Measurements from ENCODE around the gene BCAP31. TPM values are rescaled to one million over a fixed set of nuclear protein-coding genes. Genes with fewer than 3 reads are reported as not detected.

The BCAP31 gene
- total RNA-seq, 1 experiment from 2014 or later, result 150 TPM

DNA sequence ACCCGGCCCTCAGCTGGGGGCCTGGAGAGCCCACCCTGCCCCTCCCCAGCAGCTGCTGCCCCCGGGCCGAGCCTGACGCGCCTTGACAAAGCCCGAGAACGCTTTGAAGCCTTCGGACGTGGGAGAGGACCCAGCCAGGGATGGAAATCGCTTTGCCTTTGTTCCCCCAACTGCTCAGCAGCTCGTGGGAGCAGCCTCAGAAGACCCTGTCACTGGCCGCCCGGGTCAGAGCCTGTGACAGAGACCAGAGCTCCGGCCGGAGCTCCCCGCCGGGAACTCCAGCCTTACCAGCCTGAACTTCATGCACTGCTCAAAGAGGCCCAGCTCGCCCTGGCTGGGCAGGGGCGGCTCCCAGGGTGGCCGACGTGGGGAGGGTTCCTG lies 39.0 kb downstream of the BCAP31 start (continued):
- TF ChIP-seq, protein P1, sequence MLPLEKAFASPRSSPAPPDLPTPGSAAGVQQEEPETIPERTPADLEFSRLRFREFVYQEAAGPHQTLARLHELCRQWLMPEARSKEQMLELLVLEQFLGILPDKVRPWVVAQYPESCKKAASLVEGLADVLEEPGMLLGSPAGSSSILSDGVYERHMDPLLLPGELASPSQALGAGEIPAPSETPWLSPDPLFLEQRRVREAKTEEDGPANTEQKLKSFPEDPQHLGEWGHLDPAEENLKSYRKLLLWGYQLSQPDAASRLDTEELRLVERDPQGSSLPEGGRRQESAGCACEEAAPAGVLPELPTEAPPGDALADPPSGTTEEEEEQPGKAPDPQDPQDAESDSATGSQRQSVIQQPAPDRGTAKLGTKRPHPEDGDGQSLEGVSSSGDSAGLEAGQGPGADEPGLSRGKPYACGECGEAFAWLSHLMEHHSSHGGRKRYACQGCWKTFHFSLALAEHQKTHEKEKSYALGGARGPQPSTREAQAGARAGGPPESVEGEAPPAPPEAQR (CRISPR knock-in tag; IDR thresholded peaks at IDR 0.05), result no peak
- TF ChIP-seq TEAD1 (CRISPR knock-in tag; IDR thresholded peaks at IDR 0.05) (no peak), FOXK1 (CRISPR knock-in tag; IDR thresholded peaks at IDR 0.05) (no peak), EMX1 (CRISPR knock-in tag; IDR thresholded peaks at IDR 0.05) (no peak), FOXP1 (CRISPR knock-in tag; IDR thresholded peaks at IDR 0.05; ENCODE audit: borderline replicate concordance) (no peak), RELA (CRISPR knock-in tag; IDR thresholded peaks at IDR 0.05; ENCODE audit: borderline replicate concordance) (no peak), MXD4 (CRISPR knock-in tag; IDR thresholded peaks at IDR 0.05; ENCODE audit: borderline replicate concordance) (no peak)
- TF ChIP-seq, protein P2, sequence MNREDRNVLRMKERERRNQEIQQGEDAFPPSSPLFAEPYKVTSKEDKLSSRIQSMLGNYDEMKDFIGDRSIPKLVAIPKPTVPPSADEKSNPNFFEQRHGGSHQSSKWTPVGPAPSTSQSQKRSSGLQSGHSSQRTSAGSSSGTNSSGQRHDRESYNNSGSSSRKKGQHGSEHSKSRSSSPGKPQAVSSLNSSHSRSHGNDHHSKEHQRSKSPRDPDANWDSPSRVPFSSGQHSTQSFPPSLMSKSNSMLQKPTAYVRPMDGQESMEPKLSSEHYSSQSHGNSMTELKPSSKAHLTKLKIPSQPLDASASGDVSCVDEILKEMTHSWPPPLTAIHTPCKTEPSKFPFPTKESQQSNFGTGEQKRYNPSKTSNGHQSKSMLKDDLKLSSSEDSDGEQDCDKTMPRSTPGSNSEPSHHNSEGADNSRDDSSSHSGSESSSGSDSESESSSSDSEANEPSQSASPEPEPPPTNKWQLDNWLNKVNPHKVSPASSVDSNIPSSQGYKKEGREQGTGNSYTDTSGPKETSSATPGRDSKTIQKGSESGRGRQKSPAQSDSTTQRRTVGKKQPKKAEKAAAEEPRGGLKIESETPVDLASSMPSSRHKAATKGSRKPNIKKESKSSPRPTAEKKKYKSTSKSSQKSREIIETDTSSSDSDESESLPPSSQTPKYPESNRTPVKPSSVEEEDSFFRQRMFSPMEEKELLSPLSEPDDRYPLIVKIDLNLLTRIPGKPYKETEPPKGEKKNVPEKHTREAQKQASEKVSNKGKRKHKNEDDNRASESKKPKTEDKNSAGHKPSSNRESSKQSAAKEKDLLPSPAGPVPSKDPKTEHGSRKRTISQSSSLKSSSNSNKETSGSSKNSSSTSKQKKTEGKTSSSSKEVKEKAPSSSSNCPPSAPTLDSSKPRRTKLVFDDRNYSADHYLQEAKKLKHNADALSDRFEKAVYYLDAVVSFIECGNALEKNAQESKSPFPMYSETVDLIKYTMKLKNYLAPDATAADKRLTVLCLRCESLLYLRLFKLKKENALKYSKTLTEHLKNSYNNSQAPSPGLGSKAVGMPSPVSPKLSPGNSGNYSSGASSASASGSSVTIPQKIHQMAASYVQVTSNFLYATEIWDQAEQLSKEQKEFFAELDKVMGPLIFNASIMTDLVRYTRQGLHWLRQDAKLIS (CRISPR knock-in tag; IDR thresholded peaks at IDR 0.05; ENCODE audit: borderline replicate concordance), result no peak
- TF ChIP-seq, protein P3, sequence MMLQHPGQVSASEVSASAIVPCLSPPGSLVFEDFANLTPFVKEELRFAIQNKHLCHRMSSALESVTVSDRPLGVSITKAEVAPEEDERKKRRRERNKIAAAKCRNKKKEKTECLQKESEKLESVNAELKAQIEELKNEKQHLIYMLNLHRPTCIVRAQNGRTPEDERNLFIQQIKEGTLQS (CRISPR knock-in tag; conservative IDR thresholded peaks at IDR 0.05), result no peak
- TF ChIP-seq, protein P4, sequence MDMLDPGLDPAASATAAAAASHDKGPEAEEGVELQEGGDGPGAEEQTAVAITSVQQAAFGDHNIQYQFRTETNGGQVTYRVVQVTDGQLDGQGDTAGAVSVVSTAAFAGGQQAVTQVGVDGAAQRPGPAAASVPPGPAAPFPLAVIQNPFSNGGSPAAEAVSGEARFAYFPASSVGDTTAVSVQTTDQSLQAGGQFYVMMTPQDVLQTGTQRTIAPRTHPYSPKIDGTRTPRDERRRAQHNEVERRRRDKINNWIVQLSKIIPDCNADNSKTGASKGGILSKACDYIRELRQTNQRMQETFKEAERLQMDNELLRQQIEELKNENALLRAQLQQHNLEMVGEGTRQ (CRISPR knock-in tag; IDR thresholded peaks at IDR 0.05), result no peak
- TF ChIP-seq, protein P5, sequence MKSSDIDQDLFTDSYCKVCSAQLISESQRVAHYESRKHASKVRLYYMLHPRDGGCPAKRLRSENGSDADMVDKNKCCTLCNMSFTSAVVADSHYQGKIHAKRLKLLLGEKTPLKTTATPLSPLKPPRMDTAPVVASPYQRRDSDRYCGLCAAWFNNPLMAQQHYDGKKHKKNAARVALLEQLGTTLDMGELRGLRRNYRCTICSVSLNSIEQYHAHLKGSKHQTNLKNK (CRISPR knock-in tag; IDR thresholded peaks at IDR 0.05), result no peak
- TF ChIP-seq, protein P6, sequence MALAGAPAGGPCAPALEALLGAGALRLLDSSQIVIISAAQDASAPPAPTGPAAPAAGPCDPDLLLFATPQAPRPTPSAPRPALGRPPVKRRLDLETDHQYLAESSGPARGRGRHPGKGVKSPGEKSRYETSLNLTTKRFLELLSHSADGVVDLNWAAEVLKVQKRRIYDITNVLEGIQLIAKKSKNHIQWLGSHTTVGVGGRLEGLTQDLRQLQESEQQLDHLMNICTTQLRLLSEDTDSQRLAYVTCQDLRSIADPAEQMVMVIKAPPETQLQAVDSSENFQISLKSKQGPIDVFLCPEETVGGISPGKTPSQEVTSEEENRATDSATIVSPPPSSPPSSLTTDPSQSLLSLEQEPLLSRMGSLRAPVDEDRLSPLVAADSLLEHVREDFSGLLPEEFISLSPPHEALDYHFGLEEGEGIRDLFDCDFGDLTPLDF (CRISPR knock-in tag; IDR thresholded peaks at IDR 0.05), result no peak
- TF ChIP-seq, protein P7, sequence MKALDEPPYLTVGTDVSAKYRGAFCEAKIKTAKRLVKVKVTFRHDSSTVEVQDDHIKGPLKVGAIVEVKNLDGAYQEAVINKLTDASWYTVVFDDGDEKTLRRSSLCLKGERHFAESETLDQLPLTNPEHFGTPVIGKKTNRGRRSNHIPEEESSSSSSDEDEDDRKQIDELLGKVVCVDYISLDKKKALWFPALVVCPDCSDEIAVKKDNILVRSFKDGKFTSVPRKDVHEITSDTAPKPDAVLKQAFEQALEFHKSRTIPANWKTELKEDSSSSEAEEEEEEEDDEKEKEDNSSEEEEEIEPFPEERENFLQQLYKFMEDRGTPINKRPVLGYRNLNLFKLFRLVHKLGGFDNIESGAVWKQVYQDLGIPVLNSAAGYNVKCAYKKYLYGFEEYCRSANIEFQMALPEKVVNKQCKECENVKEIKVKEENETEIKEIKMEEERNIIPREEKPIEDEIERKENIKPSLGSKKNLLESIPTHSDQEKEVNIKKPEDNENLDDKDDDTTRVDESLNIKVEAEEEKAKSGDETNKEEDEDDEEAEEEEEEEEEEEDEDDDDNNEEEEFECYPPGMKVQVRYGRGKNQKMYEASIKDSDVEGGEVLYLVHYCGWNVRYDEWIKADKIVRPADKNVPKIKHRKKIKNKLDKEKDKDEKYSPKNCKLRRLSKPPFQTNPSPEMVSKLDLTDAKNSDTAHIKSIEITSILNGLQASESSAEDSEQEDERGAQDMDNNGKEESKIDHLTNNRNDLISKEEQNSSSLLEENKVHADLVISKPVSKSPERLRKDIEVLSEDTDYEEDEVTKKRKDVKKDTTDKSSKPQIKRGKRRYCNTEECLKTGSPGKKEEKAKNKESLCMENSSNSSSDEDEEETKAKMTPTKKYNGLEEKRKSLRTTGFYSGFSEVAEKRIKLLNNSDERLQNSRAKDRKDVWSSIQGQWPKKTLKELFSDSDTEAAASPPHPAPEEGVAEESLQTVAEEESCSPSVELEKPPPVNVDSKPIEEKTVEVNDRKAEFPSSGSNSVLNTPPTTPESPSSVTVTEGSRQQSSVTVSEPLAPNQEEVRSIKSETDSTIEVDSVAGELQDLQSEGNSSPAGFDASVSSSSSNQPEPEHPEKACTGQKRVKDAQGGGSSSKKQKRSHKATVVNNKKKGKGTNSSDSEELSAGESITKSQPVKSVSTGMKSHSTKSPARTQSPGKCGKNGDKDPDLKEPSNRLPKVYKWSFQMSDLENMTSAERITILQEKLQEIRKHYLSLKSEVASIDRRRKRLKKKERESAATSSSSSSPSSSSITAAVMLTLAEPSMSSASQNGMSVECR (CRISPR knock-in tag; IDR thresholded peaks at IDR 0.05; ENCODE audit: borderline replicate concordance), result no peak

All from WTC11 (cell line).